H1 (cell line): ENCODE results near the gene INTS15. TPM values are rescaled to one million over a fixed set of nuclear protein-coding genes. Genes with fewer than 3 reads are reported as not detected.

ENCODE experiments used
- CTCF ChIA-PET: fragments of 300-600 bp; sonication (Branson Sonifier 250); formaldehyde crosslinking; loops from one replicate; lab custom pipeline; 2021; ENCODE audit not compliant: partially characterized antibody; lab: Charles Lee
- POLR2A ChIA-PET: fragments of 300-600 bp; sonication (Branson Sonifier 250); formaldehyde crosslinking; loops from one replicate; lab custom pipeline; 2021; ENCODE audit warnings: inconsistent platforms; ENCODE audit not compliant: partially characterized antibody; lab: Charles Lee
- DNase-seq, 2 experiments: peaks; one replicate each; pipeline versions ENCODE4 v3.0.0 to v3.0.0-alpha.2; 2010 to 2022; ENCODE audit warnings: low spot score in 2 of 2, low read depth in 1 of 2, mixed read lengths in 1 of 2
- FAIRE-seq: peaks from 2 replicates; lab custom pipeline; 2011; peaks lifted over from hg19 to GRCh38; lab: Jason Lieb, UNC
- H2AFZ ChIP-seq: 2 replicates; pipeline ENCODE4 v1.8.1; 2012; ENCODE audit warnings: low read length, inconsistent platforms
- H2AK5ac ChIP-seq: 2 replicates; pipeline ENCODE4 v1.6.1; 2013; ENCODE audit warnings: low read depth, low read length
- H2BK120ac ChIP-seq: replicated peaks from 2 replicates; pipeline ENCODE3; 2013; ENCODE audit warnings: low read depth, low read length, inconsistent platforms
- H2BK12ac ChIP-seq: 2 replicates; pipeline ENCODE4 v1.6.1; 2013; ENCODE audit warnings: low read depth, low read length
- H2BK15ac ChIP-seq: 2 replicates; pipeline ENCODE4 v1.6.1; 2013; ENCODE audit warnings: low read length
- H2BK20ac ChIP-seq: 2 replicates; pipeline ENCODE4 v1.6.1; 2013; ENCODE audit warnings: low read length
- H2BK5ac ChIP-seq: 2 replicates; pipeline ENCODE4 v1.6.1; 2013; ENCODE audit warnings: low read depth, low read length
- H3K14ac ChIP-seq: 2 replicates; pipeline ENCODE4 v1.6.1; 2013; ENCODE audit warnings: inconsistent platforms; ENCODE audit not compliant: insufficient read length
- H3K18ac ChIP-seq: 2 replicates; pipeline ENCODE4 v1.6.1; 2013; ENCODE audit warnings: low read length; ENCODE audit errors: extremely low read depth
- H3K23ac ChIP-seq: 2 replicates; pipeline ENCODE4 v1.6.1; 2013; ENCODE audit warnings: inconsistent platforms; ENCODE audit not compliant: insufficient read length
- H3K23me2 ChIP-seq: 2 replicates; pipeline ENCODE4 v1.6.1; 2013; ENCODE audit warnings: low read depth, low read length
- H3K27ac ChIP-seq: 2 replicates; pipeline ENCODE4 v1.6.1; 2011; ENCODE audit warnings: low read depth, low read length, inconsistent platforms
- H3K27me3 ChIP-seq, 4 experiments: replicated peaks in 1 of 4; 1 replicate in 1 of 4; 2 replicates in 3 of 4; pipeline versions ENCODE4 v1.6.1 to v1.8.1; 2011 to 2013; ENCODE audit warnings: low read length in 3 of 4, mild to moderate bottlenecking in 3 of 4, inconsistent platforms in 2 of 4, mixed read lengths in 2 of 4, moderate library complexity in 1 of 4; ENCODE audit not compliant: control insufficient read depth in 3 of 4, insufficient read depth in 3 of 4; ENCODE audit errors: extremely low read depth in 1 of 4
- H3K36me3 ChIP-seq, 4 experiments: 2 replicates each; pipeline versions ENCODE4 v1.6.1 to v1.8.1; 2011 to 2013; ENCODE audit warnings: mild to moderate bottlenecking in 4 of 4, low read length in 3 of 4, moderate library complexity in 2 of 4, control low read depth in 1 of 4, inconsistent platforms in 1 of 4; ENCODE audit not compliant: insufficient read depth in 4 of 4, control insufficient read depth in 2 of 4
- H3K4ac ChIP-seq: replicated peaks from 2 replicates; pipeline ENCODE3; 2013; ENCODE audit warnings: low read length, low read depth, mixed read lengths, inconsistent platforms; ENCODE audit not compliant: insufficient read length
- H3K4me1 ChIP-seq, 4 experiments: replicated peaks in 1 of 4; 1 replicate in 1 of 4; 2 replicates in 3 of 4; pipeline versions ENCODE4 v1.6.1 to v1.8.1; 2011 to 2013; ENCODE audit warnings: low read length in 3 of 4, inconsistent platforms in 2 of 4, mixed read lengths in 1 of 4; ENCODE audit not compliant: insufficient read depth in 4 of 4, control insufficient read depth in 3 of 4
- H3K4me2 ChIP-seq, 2 experiments: 2 replicates each; pipeline versions ENCODE4 v1.6.1 to v1.8.1; 2011 to 2013; ENCODE audit warnings: low read depth in 2 of 2, low read length in 2 of 2, control low read depth in 1 of 2, inconsistent platforms in 1 of 2, mild to moderate bottlenecking in 1 of 2; ENCODE audit not compliant: insufficient read depth in 1 of 2
- H3K4me3 ChIP-seq, 4 experiments: fragments of 200-600, 300-600 bp in 1 of 4; sonication (generic), shearing (Covaris generic), sonication (Bioruptor Twin) in 1 of 4; 2 replicates each; pipeline versions ENCODE4 v1.5.1 to v1.8.1; 2011 to 2016; ENCODE audit warnings: low read length in 4 of 4, low read depth in 3 of 4, control low read depth in 2 of 4, inconsistent platforms in 2 of 4, mild to moderate bottlenecking in 2 of 4, mixed read lengths in 1 of 4, moderate library complexity in 1 of 4; ENCODE audit not compliant: insufficient read depth in 2 of 4; ENCODE audit errors: extremely low read depth in 1 of 4
- H3K56ac ChIP-seq: replicated peaks from 2 replicates; pipeline ENCODE3; 2013; ENCODE audit warnings: low read depth, mild to moderate bottlenecking, mixed read lengths, low read length, inconsistent platforms; ENCODE audit not compliant: insufficient read length
- H3K79me1 ChIP-seq: 2 replicates; pipeline ENCODE4 v1.6.1; 2013; ENCODE audit warnings: low read depth, low read length, control low read depth
- H3K79me2 ChIP-seq, 2 experiments: 2 replicates each; pipeline versions ENCODE4 v1.6.1 to v1.8.1; 2012 to 2013; ENCODE audit warnings: low read length in 2 of 2, mild to moderate bottlenecking in 2 of 2, inconsistent platforms in 1 of 2; ENCODE audit not compliant: insufficient read depth in 2 of 2, control insufficient read depth in 1 of 2
- H3K9ac ChIP-seq, 4 experiments: replicated peaks in 1 of 4; 1 replicate in 1 of 4; 2 replicates in 3 of 4; pipeline versions ENCODE4 v1.6.1 to v1.8.1; 2011 to 2013; ENCODE audit warnings: low read depth in 3 of 4, low read length in 3 of 4, control low read depth in 2 of 4, mild to moderate bottlenecking in 2 of 4, moderate library complexity in 2 of 4, inconsistent platforms in 1 of 4; ENCODE audit errors: extremely low read depth in 1 of 4
- H3K9me3 ChIP-seq, 2 experiments: 2 replicates each; pipeline versions ENCODE4 v1.6.1 to v1.8.1; 2012 to 2013; ENCODE audit warnings: mild to moderate bottlenecking in 2 of 2, moderate library complexity in 2 of 2, control low read depth in 1 of 2, inconsistent platforms in 1 of 2, low read depth in 1 of 2, low read length in 1 of 2, mixed read lengths in 1 of 2; ENCODE audit not compliant: insufficient read depth in 2 of 2
- H4K20me1 ChIP-seq, 2 experiments: replicated peaks in 1 of 2; 2 replicates each; pipeline versions ENCODE3 to v1.8.1; 2011 to 2013; ENCODE audit warnings: inconsistent platforms in 2 of 2, low read length in 2 of 2, mild to moderate bottlenecking in 1 of 2; ENCODE audit not compliant: insufficient read depth in 2 of 2, control insufficient read depth in 1 of 2
- H4K5ac ChIP-seq: 2 replicates; pipeline ENCODE4 v1.6.1; 2013; ENCODE audit warnings: low read length, low read depth, mixed read lengths, inconsistent platforms; ENCODE audit not compliant: insufficient read length
- H4K8ac ChIP-seq: 2 replicates; pipeline ENCODE4 v1.8.0; 2013; ENCODE audit warnings: mild to moderate bottlenecking, moderate library complexity, low read length, inconsistent platforms; ENCODE audit not compliant: insufficient read depth; ENCODE audit errors: extremely low read depth
- H4K91ac ChIP-seq: replicated peaks from 2 replicates; pipeline ENCODE3; 2013; ENCODE audit warnings: low read length, mixed read lengths, inconsistent platforms; ENCODE audit not compliant: insufficient read length
- CBX5 ChIP-seq: fragments of 300-800, 300-1000 bp; sonication (generic); IDR thresholded peaks from 2 replicates; pipeline ENCODE4 v1.7.1; 2016; ENCODE audit warnings: antibody characterized with exemption, low read length, low read depth
- POU5F1 ChIP-seq: IDR thresholded peaks from 2 replicates; pipeline ENCODE4 v1.6.1; 2011; ENCODE audit warnings: low read depth, mild to moderate bottlenecking, low read length, moderate library complexity
- RNF2 ChIP-seq: fragments of 200-900, 300-1000 bp; sonication (generic); IDR thresholded peaks from 2 replicates; pipeline ENCODE4 v1.7.1; 2016; ENCODE audit warnings: borderline replicate concordance, low read depth, mild to moderate bottlenecking, antibody characterized with exemption, low read length; ENCODE audit not compliant: poor library complexity, severe bottlenecking; ENCODE audit errors: missing control alignments
- SIN3A ChIP-seq, 2 experiments: IDR thresholded peaks in 1 of 2; conservative IDR thresholded peaks in 1 of 2; 2 replicates each; pipeline ENCODE4 v1.6.1; 2011 to 2012; ENCODE audit warnings: low read length in 2 of 2, improper control_type of control experiment in 1 of 2, low read depth in 1 of 2, mild to moderate bottlenecking in 1 of 2
- SIX5 ChIP-seq: IDR thresholded peaks from 2 replicates; pipeline ENCODE4 v1.6.1; 2011; ENCODE audit warnings: mild to moderate bottlenecking, low read depth, low read length
- SP2 ChIP-seq: IDR thresholded peaks from 2 replicates; pipeline ENCODE4 v1.6.1; 2012; ENCODE audit warnings: mild to moderate bottlenecking, low read length, inconsistent platforms
- SP4 ChIP-seq: IDR thresholded peaks from 2 replicates; pipeline ENCODE4 v1.6.1; 2012; ENCODE audit warnings: low read length, inconsistent platforms
- TEAD4 ChIP-seq: IDR thresholded peaks from 2 replicates; pipeline ENCODE4 v1.6.1; 2012; ENCODE audit warnings: low read depth, low read length, inconsistent platforms, mixed read lengths
- USF2 ChIP-seq: IDR thresholded peaks from 2 replicates; pipeline ENCODE4 v1.6.1; 2011; ENCODE audit warnings: low read length, improper control_type of control experiment
- WGBS, 2 experiments: shearing (Covaris generic) in 1 of 2; methylation state at CpG; one replicate each; pipeline versions ENCODE4 v1.1.6 to v1.1.7; 2013 to 2015; ENCODE audit warnings: low lambda C conversion rate in 2 of 2, mixed read lengths in 2 of 2, inconsistent platforms in 1 of 2, low coverage in 1 of 2, missing lambda C conversion rate in 1 of 2; ENCODE audit not compliant: insufficient replicate concordance in 2 of 2, insufficient coverage in 1 of 2, insufficient read length in 1 of 2; ENCODE audit errors: extremely low coverage in 1 of 2, missing lambda C conversion rate in 1 of 2; 5-methylcytosine and 5-hydroxymethylcytosine counted together
- polyA plus RNA-seq, 7 experiments: library from polyadenylated mRNA; depleted of rRNA in 3 of 7; stranded (reverse) in 5 of 7; unstranded in 2 of 7; fragments of >200 nt in 5 of 7; fragments of 200-250 nt in 2 of 7; gene quantifications; 1 replicate in 5 of 7; 2 replicates in 1 of 7; 4 replicates in 1 of 7; pipeline versions ENCODE4 v1.2.1 to v1.2.3, GENCODE V29; 2011 to 2013; ENCODE audit warnings: missing spikeins in 2 of 7, mixed read lengths in 2 of 7
- total RNA-seq: library from RNA; stranded (reverse); fragmentation: NEBNext Ultra II Directional; extraction: Animal tissue kit (Norgen Biotek cat#: 25700); gene quantifications from 2 replicates; pipeline ENCODE4 v1.2.1, GENCODE V29; 2021

The INTS15 gene
- total and polyA plus RNA-seq, 2 of the 8 experiments (the other 6 are each of a cell fraction or from before 2014, with no cell fraction given), result 23.0 to 25.7 TPM

GRCh38 chr7:6639627-6640026 is 49.8 kb downstream of the INTS15 start:
- POLR2A ChIA-PET, result no interaction called here
- 94% methylated on average over 11 of the region's 11 CpGs; no CpG with 5 or more reads in 1 of the 2 experiments for WGBS, 2 experiments
- TF ChIP-seq SIX5 (no peak), POU5F1 (no peak), CBX5 (no peak), SP4 (no peak), SIN3A (conservative IDR thresholded peaks at IDR 0.05 in 1 of 2, IDR thresholded peaks at IDR 0.05 in 1 of 2; ENCODE audit: low read depth in 1 of 2, low read length in 2 of 2) (no peak), RNF2 (no peak), SP2 (no peak), TEAD4 (no peak), USF2 (no peak)

More at GRCh38 chr7:6639627-6640026, 49.8 kb downstream of the INTS15 start:
- H3K4ac ChIP-seq, result no peak overlapping the region
- no peak overlapping the region for H2AK5ac ChIP-seq
- H2AFZ ChIP-seq, result no peak overlapping the region
- peak overlapping the region; percentile 3 for H3K56ac ChIP-seq
- no peak overlapping the region for H2BK15ac ChIP-seq
- no peak overlapping the region for H3K4me3 ChIP-seq
- peaks cover 0 to 7% of the 10 kb centered on the region in 2 experiments for H4K20me1 ChIP-seq
- H2BK12ac ChIP-seq, result no peak overlapping the region
- H3K9me3 ChIP-seq, result no peaks in the 10 kb centered on the region
- H4K91ac ChIP-seq, result no peak overlapping the region
- H3K27ac ChIP-seq, result no peak overlapping the region
- CTCF ChIA-PET, result interaction anchor here (0.7 to 1.3 kb wide), 2 partner anchors 18 to 19 kb away, joined by 3 read pairs; no protein-coding TSS in a partner anchor
- peaks cover 0 to 10% (median 2%) of the 10 kb centered on the region in 4 experiments; a peak in 4 of 8 replicates for H3K36me3 ChIP-seq
- no peak overlapping the region; a peak in 1 of 7 replicates for H3K9ac ChIP-seq
- H4K8ac ChIP-seq, result no peak overlapping the region
- H3K18ac ChIP-seq, result no peak overlapping the region
- peaks cover 5% of the 10 kb centered on the region; the same call in 1 of the 2 replicates for H3K79me1 ChIP-seq
- DNase-seq (no peak), FAIRE-seq (no peak)
- no peak overlapping the region for H4K5ac ChIP-seq
- no peaks in the 10 kb centered on the region; the same call in 1 of the 2 replicates for H3K23me2 ChIP-seq
- no peak overlapping the region for H3K23ac ChIP-seq
- no peak overlapping the region for H2BK20ac ChIP-seq
- no peak overlapping the region for H3K14ac ChIP-seq
- H3K79me2 ChIP-seq, result no peaks in the 10 kb centered on the region
- H2BK120ac ChIP-seq, result no peak overlapping the region
- no peak overlapping the region for H2BK5ac ChIP-seq
- no peaks in the 10 kb centered on the region for H3K27me3 ChIP-seq
- peaks cover 0 to 9% (median 2%) of the 10 kb centered on the region in 4 experiments; a peak in 3 of 7 replicates for H3K4me1 ChIP-seq
- no peak overlapping the region for H3K4me2 ChIP-seq
